CD14-positive monocyte (primary cell): Measurements from ENCODE around the gene GMDS. TPM values are rescaled to one million over a fixed set of nuclear protein-coding genes. Genes with fewer than 3 reads are reported as not detected.

Experiments
- DNase-seq, 3 donors: peaks; one replicate each; pipeline ENCODE4 v3.0.0-alpha.2; 2011 to 2022
- H2AFZ ChIP-seq: 2 replicates; pipeline ENCODE4 v1.6.0; 2012; ENCODE audit warnings: mild to moderate bottlenecking, low read depth, low read length, inconsistent platforms; ENCODE audit not compliant: insufficient read depth, poor library complexity, severe bottlenecking
- H3K27ac ChIP-seq, 2 donors: 1 replicate in 1 of 2; 2 replicates in 1 of 2; pipeline ENCODE4 v1.5.1; 2012 to 2013; ENCODE audit warnings: low read length in 2 of 2, control low read depth in 1 of 2, inconsistent platforms in 1 of 2, low read depth in 1 of 2, mild to moderate bottlenecking in 1 of 2
- H3K27me3 ChIP-seq, 2 donors: one replicate each; pipeline versions ENCODE4 v1.6.0 to v1.6.1; 2011 to 2013; ENCODE audit warnings: low read length in 2 of 2; ENCODE audit not compliant: control insufficient read depth in 2 of 2, insufficient read depth in 2 of 2
- H3K36me3 ChIP-seq, 2 donors: replicated peaks in 1 of 2; 1 replicate in 1 of 2; 2 replicates in 1 of 2; pipeline versions ENCODE4 v1.5.1 to v1.6.1; 2012 to 2013; ENCODE audit warnings: low read length in 2 of 2, control low read depth in 1 of 2, inconsistent platforms in 1 of 2, mild to moderate bottlenecking in 1 of 2; ENCODE audit not compliant: insufficient read depth in 2 of 2, control insufficient read depth in 1 of 2
- H3K4me1 ChIP-seq, 2 donors: 1 replicate in 1 of 2; 2 replicates in 1 of 2; pipeline versions ENCODE4 v1.5.1 to v1.6.1; 2012 to 2013; ENCODE audit warnings: low read length in 2 of 2, control low read depth in 1 of 2, inconsistent platforms in 1 of 2, mild to moderate bottlenecking in 1 of 2, moderate library complexity in 1 of 2; ENCODE audit not compliant: insufficient read depth in 2 of 2, control insufficient read depth in 1 of 2
- H3K4me2 ChIP-seq: replicated peaks from 2 replicates; pipeline ENCODE3; 2012; ENCODE audit warnings: low read length, moderate library complexity, mild to moderate bottlenecking; ENCODE audit not compliant: poor library complexity, severe bottlenecking; ENCODE audit errors: extremely low read depth
- H3K4me3 ChIP-seq, 3 experiments: fragments of 200-600 bp in 1 of 3; sonication (generic) in 1 of 3; replicated peaks in 1 of 3; 1 replicate in 2 of 3; 2 replicates in 1 of 3; pipeline ENCODE4 v1.5.1; 2011 to 2013; ENCODE audit warnings: low read length in 3 of 3, mild to moderate bottlenecking in 3 of 3, control low read depth in 2 of 3, low read depth in 2 of 3, inconsistent platforms in 1 of 3, moderate library complexity in 1 of 3
- H3K79me2 ChIP-seq: 2 replicates; pipeline ENCODE4 v1.6.0; 2012; ENCODE audit warnings: mild to moderate bottlenecking, control low read depth, inconsistent platforms, low read length, moderate library complexity; ENCODE audit not compliant: insufficient read depth
- H3K9ac ChIP-seq: 2 replicates; pipeline ENCODE4 v1.6.0; 2017; ENCODE audit warnings: low read length, mild to moderate bottlenecking; ENCODE audit not compliant: insufficient read depth, poor library complexity, severe bottlenecking
- H3K9me3 ChIP-seq, 2 donors: replicated peaks in 1 of 2; 1 replicate in 1 of 2; 2 replicates in 1 of 2; pipeline versions ENCODE4 v1.5.1 to v1.6.1; 2012 to 2013; ENCODE audit warnings: low read length in 2 of 2, control low read depth in 1 of 2; ENCODE audit not compliant: control insufficient read depth in 1 of 2, insufficient read depth in 1 of 2
- H4K20me1 ChIP-seq: 2 replicates; pipeline ENCODE4 v1.6.0; 2012; ENCODE audit warnings: mild to moderate bottlenecking, low read length, control low read depth, moderate library complexity; ENCODE audit not compliant: insufficient read depth
- H3K27ac Mint-ChIP-seq, 7 donors: one replicate each; pipeline ENCODE4 v1.8.0; 2020; ENCODE audit warnings: mild to moderate bottlenecking in 7 of 7, mixed read lengths in 7 of 7, moderate library complexity in 6 of 7, inconsistent platforms in 2 of 7
- H3K27me3 Mint-ChIP-seq, 3 donors: one replicate each; pipeline ENCODE4 v1.8.0; 2021 to 2022; ENCODE audit warnings: low read depth in 3 of 3, mild to moderate bottlenecking in 3 of 3, mixed read lengths in 3 of 3, moderate library complexity in 3 of 3, inconsistent platforms in 1 of 3
- H3K36me3 Mint-ChIP-seq, 2 donors: one replicate each; pipeline ENCODE4 v1.8.0; 2020; ENCODE audit warnings: mixed read lengths in 2 of 2, inconsistent platforms in 1 of 2, mild to moderate bottlenecking in 1 of 2
- H3K4me1 Mint-ChIP-seq: one replicate; pipeline ENCODE4 v1.8.0; 2020; ENCODE audit warnings: mild to moderate bottlenecking, mixed read lengths
- H3K4me3 Mint-ChIP-seq, 2 donors: one replicate each; pipeline ENCODE4 v1.8.0; 2020; ENCODE audit warnings: mild to moderate bottlenecking in 2 of 2, mixed read lengths in 2 of 2, moderate library complexity in 1 of 2
- H3K9me3 Mint-ChIP-seq, 7 donors: one replicate each; pipeline ENCODE4 v1.8.0; 2020 to 2022; ENCODE audit warnings: mixed read lengths in 7 of 7, mild to moderate bottlenecking in 6 of 7, moderate library complexity in 6 of 7, inconsistent platforms in 2 of 7
- WGBS: methylation state at CpG from one replicate; pipeline ENCODE4 v1.1.5; 2013; ENCODE audit warnings: missing lambda C conversion rate; ENCODE audit not compliant: insufficient coverage; 5-methylcytosine and 5-hydroxymethylcytosine counted together
- intact Hi-C, 2 donors: fragments of 100-400 bp; cut with micrococcal nuclease; formaldehyde crosslinking; loops; one replicate each; pipeline versions ENCODE4 v1.15.0 to v1.15.1; 2023
- polyA plus RNA-seq, 3 donors: library from polyadenylated mRNA; depleted of rRNA in 1 of 3; unstranded in 2 of 3; stranded (reverse) in 1 of 3; fragments of 300-500 nt in 2 of 3; fragments of >200 nt in 1 of 3; fragmentation: Illumina TruSeq in 2 of 3; gene quantifications; 1 replicate in 2 of 3; 2 replicates in 1 of 3; pipeline ENCODE4 v1.2.3, GENCODE V29; 2012 to 2021
- TF ChIP-seq, protein P1 (sequence below): fragments of 200-600 bp; IDR thresholded peaks from one replicate; pipeline ENCODE4 v1.8.0; 2022; ENCODE audit warnings: antibody characterized with exemption, mild to moderate bottlenecking

GMDS gene
- polyA plus RNA-seq, 3 donors, result 10.5 to 19.9 (median 17.6) TPM

GRCh38 chr6:1797801-1798200 is 447.6 kb downstream of the GMDS start:
- no peak overlapping the region for H3K4me3 Mint-ChIP-seq
- Histone ChIP-seq H3K9me3 (no peaks in the 10 kb centered on the region), H4K20me1 (no peaks in the 10 kb centered on the region), H3K9ac (no peak overlapping the region), H3K27me3 (no peaks in the 10 kb centered on the region), H3K36me3 (no peaks in the 10 kb centered on the region), H3K4me3 (no peak overlapping the region), H3K27ac (no peak overlapping the region), H3K79me2 (no peaks in the 10 kb centered on the region), H2AFZ (no peak overlapping the region), H3K4me2 (no peak overlapping the region), H3K4me1 (no peaks in the 10 kb centered on the region)
- no peaks in the 10 kb centered on the region for H3K36me3 Mint-ChIP-seq
- no CpG with 5 or more reads among the region's 1 CpG for WGBS
- TF ChIP-seq, protein P1, sequence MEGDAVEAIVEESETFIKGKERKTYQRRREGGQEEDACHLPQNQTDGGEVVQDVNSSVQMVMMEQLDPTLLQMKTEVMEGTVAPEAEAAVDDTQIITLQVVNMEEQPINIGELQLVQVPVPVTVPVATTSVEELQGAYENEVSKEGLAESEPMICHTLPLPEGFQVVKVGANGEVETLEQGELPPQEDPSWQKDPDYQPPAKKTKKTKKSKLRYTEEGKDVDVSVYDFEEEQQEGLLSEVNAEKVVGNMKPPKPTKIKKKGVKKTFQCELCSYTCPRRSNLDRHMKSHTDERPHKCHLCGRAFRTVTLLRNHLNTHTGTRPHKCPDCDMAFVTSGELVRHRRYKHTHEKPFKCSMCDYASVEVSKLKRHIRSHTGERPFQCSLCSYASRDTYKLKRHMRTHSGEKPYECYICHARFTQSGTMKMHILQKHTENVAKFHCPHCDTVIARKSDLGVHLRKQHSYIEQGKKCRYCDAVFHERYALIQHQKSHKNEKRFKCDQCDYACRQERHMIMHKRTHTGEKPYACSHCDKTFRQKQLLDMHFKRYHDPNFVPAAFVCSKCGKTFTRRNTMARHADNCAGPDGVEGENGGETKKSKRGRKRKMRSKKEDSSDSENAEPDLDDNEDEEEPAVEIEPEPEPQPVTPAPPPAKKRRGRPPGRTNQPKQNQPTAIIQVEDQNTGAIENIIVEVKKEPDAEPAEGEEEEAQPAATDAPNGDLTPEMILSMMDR, result no peak
- intact Hi-C loops, result no loop called here
- H3K9me3 Mint-ChIP-seq, result peaks cover 0 to 1% (median 0%) of the 10 kb centered on the region in 7 donors
- H3K27me3 Mint-ChIP-seq, result no peaks in the 10 kb centered on the region
- H3K27ac Mint-ChIP-seq, result no peak overlapping the region
- DNase-seq, result no peak
- no peaks in the 10 kb centered on the region for H3K4me1 Mint-ChIP-seq

DNA sequence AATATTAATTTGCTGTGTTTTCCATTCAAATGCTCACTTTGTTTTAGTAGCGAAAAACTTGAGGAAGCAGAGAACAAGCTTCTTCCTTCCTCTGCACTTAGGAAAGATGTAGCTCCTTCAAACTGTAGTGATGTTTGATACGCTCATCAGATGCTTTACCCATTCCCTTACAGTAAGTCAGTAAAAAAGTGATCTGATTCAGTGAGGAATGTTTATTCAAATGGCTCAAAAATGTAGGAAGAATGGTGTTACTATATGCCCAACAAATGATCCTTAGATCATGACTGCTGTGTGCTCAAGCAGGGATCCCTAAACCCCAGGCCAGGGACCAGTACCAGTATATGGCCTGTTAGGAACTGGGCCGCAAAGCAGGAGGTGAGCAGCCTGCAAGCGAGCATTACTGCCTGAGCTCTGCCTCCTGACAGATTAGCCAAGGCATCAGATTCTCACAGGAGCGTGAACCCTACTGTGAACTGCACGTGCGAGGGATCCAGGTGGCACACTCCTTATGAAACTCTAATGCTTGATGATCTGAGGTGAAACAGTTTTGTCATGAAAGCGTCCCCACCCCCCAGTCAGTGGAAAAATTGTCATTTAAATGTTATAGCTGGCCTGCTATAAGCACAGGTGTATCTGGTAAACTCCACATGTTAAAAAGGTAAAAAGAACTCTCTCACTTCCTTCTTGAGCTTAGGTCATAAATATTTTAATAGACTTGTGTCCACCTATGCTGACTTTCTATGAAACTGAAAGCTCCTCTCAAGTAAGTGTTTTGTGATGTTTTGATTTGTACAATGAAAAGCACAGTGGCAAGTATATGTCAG is 448.5 kb downstream of the GMDS start:
- Mint-ChIP-seq H3K4me3 (no peak overlapping the region), H3K36me3 (no peaks in the 10 kb centered on the region), H3K9me3 (peaks cover 0 to 1% (median 0%) of the 10 kb centered on the region in 7 donors), H3K27ac (no peak overlapping the region), H3K27me3 (no peaks in the 10 kb centered on the region), H3K4me1 (no peaks in the 10 kb centered on the region)
- H3K4me3 ChIP-seq, result no peak overlapping the region
- no peak overlapping the region for H3K4me2 ChIP-seq
- H3K79me2 ChIP-seq, result no peaks in the 10 kb centered on the region
- no peaks in the 10 kb centered on the region for H3K27me3 ChIP-seq
- intact Hi-C loops, result no loop called here
- H4K20me1 ChIP-seq, result no peaks in the 10 kb centered on the region
- H3K9ac ChIP-seq, result no peak overlapping the region
- DNase-seq, result no peak
- H3K27ac ChIP-seq, result no peak overlapping the region
- TF ChIP-seq, protein P1, result no peak
- 90% methylated on average over 2 of the region's 8 CpGs for WGBS
- no peaks in the 10 kb centered on the region for H3K36me3 ChIP-seq
- H3K9me3 ChIP-seq, result no peaks in the 10 kb centered on the region
- no peak overlapping the region for H2AFZ ChIP-seq
- no peaks in the 10 kb centered on the region for H3K4me1 ChIP-seq
